Measurements from ENCODE around the gene CCL27. TPM values are rescaled to one million over a fixed set of nuclear protein-coding genes. Genes with fewer than 3 reads are reported as not detected.
A peak's percentile ranks its signal among the peaks of the same experiment; 100 is the strongest.

The CCL27 gene
- total RNA-seq, 1 donor from 2014 or later = 0.78 TPM

GRCh38 chr9:34654323-34655051 is 8.0 kb downstream of the CCL27 start:
- TF ChIP-seq, protein P1, sequence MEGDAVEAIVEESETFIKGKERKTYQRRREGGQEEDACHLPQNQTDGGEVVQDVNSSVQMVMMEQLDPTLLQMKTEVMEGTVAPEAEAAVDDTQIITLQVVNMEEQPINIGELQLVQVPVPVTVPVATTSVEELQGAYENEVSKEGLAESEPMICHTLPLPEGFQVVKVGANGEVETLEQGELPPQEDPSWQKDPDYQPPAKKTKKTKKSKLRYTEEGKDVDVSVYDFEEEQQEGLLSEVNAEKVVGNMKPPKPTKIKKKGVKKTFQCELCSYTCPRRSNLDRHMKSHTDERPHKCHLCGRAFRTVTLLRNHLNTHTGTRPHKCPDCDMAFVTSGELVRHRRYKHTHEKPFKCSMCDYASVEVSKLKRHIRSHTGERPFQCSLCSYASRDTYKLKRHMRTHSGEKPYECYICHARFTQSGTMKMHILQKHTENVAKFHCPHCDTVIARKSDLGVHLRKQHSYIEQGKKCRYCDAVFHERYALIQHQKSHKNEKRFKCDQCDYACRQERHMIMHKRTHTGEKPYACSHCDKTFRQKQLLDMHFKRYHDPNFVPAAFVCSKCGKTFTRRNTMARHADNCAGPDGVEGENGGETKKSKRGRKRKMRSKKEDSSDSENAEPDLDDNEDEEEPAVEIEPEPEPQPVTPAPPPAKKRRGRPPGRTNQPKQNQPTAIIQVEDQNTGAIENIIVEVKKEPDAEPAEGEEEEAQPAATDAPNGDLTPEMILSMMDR (IDR thresholded peaks at IDR 0.05) = no peak
- Mint-ChIP-seq H3K36me3 (ENCODE audit: unreplicated experiment) (peaks cover 3% of the 10 kb centered on the region), H3K27ac (ENCODE audit: unreplicated experiment) (peak overlapping the region; percentile 62), H3K27me3 (ENCODE audit: unreplicated experiment) (no peaks in the 10 kb centered on the region), H3K4me3 (ENCODE audit: unreplicated experiment) (peak overlapping the region; percentile 41), H3K9me3 (ENCODE audit: unreplicated experiment) (no peaks in the 10 kb centered on the region), H3K4me1 (ENCODE audit: unreplicated experiment) (peaks cover 46% of the 10 kb centered on the region)
- peak; percentile 88 for DNase-seq (ENCODE audit: extremely low spot score, unreplicated experiment)

DNA sequence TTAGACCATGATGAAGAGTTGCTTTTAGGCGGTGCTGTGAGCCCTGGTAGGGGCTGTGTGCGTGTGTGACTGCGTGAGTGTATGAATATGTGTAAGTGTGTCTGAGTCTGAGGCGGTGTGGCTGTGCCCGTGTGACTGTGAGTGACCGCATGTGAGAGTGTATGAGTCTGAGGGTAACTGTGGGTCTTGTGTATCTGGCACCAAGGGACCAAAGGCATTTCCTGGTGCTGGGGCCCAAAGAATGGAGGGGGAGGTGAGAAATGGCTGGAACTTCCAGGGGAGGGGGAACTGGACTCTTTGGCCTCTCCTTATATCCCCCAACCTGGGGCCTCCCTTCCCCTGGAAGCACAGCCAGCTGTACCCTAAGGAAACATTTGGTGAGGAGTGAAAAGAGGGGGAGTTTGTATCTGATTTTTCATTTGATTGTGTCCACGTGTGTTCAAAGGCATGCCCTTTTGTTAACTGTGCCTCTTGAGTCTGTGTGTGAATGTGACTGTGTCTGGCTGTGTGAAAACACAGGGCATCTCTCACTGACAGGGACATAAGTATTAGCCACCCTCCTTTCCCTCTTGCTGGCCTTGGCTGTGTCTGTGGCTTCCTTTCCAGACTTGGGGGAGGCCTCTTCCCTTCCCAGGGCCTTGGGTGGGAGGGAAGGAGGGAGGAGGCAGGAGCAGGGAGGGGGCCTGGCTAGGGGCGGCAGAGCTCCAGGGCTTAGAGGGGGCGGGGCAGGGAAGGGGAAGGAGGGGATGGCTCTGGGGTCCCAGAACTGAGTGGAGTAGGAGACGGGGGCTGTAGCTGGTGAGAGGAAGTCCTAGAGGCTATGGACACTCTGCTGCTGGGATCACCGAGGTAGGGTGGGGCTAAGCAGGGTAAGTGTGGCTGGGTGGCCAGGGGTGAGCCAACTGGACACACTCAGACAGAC is 9.0 kb downstream of the CCL27 start:
- no peaks in the 10 kb centered on the region for H3K27me3 Mint-ChIP-seq (ENCODE audit: unreplicated experiment)
- peak overlapping the region; percentile 77 for H3K4me3 Mint-ChIP-seq (ENCODE audit: unreplicated experiment)
- H3K9me3 Mint-ChIP-seq (ENCODE audit: unreplicated experiment) = no peaks in the 10 kb centered on the region
- peak overlapping the region; percentile 78 for H3K27ac Mint-ChIP-seq (ENCODE audit: unreplicated experiment)
- TF ChIP-seq, protein P1 (IDR thresholded peaks at IDR 0.05) = no peak
- H3K36me3 Mint-ChIP-seq (ENCODE audit: unreplicated experiment) = peaks cover 10% of the 10 kb centered on the region
- peaks cover 48% of the 10 kb centered on the region for H3K4me1 Mint-ChIP-seq (ENCODE audit: unreplicated experiment)
- DNase-seq (ENCODE audit: extremely low spot score, unreplicated experiment) = no peak

GRCh38 chr9:34652602-34653000 is 9.9 kb downstream of the CCL27 start:
- Mint-ChIP-seq H3K4me3 (ENCODE audit: unreplicated experiment) (peak overlapping the region; percentile 77), H3K36me3 (ENCODE audit: unreplicated experiment) (peaks cover 12% of the 10 kb centered on the region), H3K9me3 (ENCODE audit: unreplicated experiment) (no peaks in the 10 kb centered on the region), H3K27ac (ENCODE audit: unreplicated experiment) (peak overlapping the region; percentile 78), H3K27me3 (ENCODE audit: unreplicated experiment) (no peaks in the 10 kb centered on the region), H3K4me1 (ENCODE audit: unreplicated experiment) (peaks cover 53% of the 10 kb centered on the region)
- no peak for DNase-seq (ENCODE audit: extremely low spot score, unreplicated experiment)
- TF ChIP-seq, protein P1 (IDR thresholded peaks at IDR 0.05) = no peak

DNA sequence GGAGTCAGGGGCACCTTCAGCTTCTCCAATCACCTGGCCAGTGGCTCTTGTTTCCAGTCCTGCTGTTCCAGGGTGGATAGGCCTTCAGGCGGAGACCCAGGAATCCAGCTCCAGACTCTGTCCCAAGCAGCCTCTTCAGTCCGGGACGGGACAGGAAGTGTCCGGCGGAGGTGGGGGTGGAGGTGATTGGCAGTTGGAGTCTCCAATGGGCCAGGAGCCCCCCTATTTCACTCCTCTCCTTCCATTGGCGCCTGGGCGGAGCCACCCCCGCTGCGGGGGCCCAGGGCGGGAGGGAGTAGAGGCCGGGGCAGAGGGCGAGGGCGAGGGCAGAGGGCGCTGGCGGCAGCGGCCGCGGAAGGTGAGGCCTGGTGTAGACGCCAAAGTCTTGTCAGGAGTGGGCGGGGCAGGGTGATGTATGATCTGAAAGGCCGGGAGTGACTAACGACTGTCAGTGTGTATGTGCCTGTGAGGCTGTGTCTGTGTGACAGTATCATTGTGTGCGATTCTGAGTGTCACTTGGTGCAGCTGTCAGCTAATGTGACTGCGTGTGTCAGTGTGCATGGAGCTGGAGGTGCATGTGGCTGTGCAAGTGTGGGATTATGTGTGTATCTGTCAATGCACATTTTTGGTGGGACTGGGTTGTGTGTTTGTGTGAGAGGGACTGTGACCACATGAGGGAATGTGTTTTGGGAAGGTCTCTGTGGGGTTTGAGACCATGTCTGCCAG is 10.4 kb downstream of the CCL27 start, which contains the start of gene IL11RA:
IL11RA (plus strand) TSS at position 310 of the 726 bp plus-strand sequence. CDS start 3,033 bp downstream, outside the sequence.
- Mint-ChIP-seq H3K9me3 (ENCODE audit: unreplicated experiment) (no peaks in the 10 kb centered on the region), H3K4me1 (ENCODE audit: unreplicated experiment) (peaks cover 58% of the 10 kb centered on the region)
- peak; percentile 87 for DNase-seq (ENCODE audit: extremely low spot score, unreplicated experiment)

More for the DNA sequence above, 10.4 kb downstream of the CCL27 start, which contains the start of gene IL11RA:
- peaks cover 12% of the 10 kb centered on the region for H3K36me3 Mint-ChIP-seq (ENCODE audit: unreplicated experiment)
- peak within 1 kb of the TSS; percentile 77 for H3K4me3 Mint-ChIP-seq (ENCODE audit: unreplicated experiment)
- H3K27ac Mint-ChIP-seq (ENCODE audit: unreplicated experiment) = peak within 1 kb of the TSS; percentile 78
- no peaks in the 10 kb centered on the region for H3K27me3 Mint-ChIP-seq (ENCODE audit: unreplicated experiment)
- TF ChIP-seq, protein P1 (IDR thresholded peaks at IDR 0.05) = no peak

Measured in osteocyte (in vitro differentiated cells).